ENCODE data around the gene SIM2.

Gene SIM2

GRCh38 chr21:36769051-36769839 is 70.3 kb downstream of the SIM2 start:
- DNase-seq: peak; percentile 39

- no peak for DNase-seq
Measured at GRCh38 chr21:36773117-36773516, 74.2 kb downstream of the SIM2 start.

GRCh38 chr21:36773995-36774394 is 75.1 kb downstream of the SIM2 start:
- DNase-seq: no peak

GRCh38 chr21:36776981-36777617 is 78.2 kb downstream of the SIM2 start:
- no peak for DNase-seq

- no peak for DNase-seq
Measured at GRCh38 chr21:36780861-36781260, 81.9 kb downstream of the SIM2 start.

- no peak for DNase-seq
Measured at GRCh38 chr21:36783612-36784374, 84.9 kb downstream of the SIM2 start.

GRCh38 chr21:36784947-36785346 is 86.0 kb downstream of the SIM2 start:
- no peak for DNase-seq

GRCh38 chr21:36785615-36786014 is 86.7 kb downstream of the SIM2 start:
- no peak for DNase-seq

GRCh38 chr21:36786186-36786585 is 87.3 kb downstream of the SIM2 start:
- DNase-seq: no peak

GRCh38 chr21:36788120-36788638 is 89.3 kb downstream of the SIM2 start:
- no peak for DNase-seq

GRCh38 chr21:36790616-36791015 is 91.7 kb downstream of the SIM2 start:
- peak; percentile 74 for DNase-seq

- peak; percentile 48 for DNase-seq
Measured at GRCh38 chr21:36791180-36791579, 92.3 kb downstream of the SIM2 start.

- peak; percentile 69 for DNase-seq
Measured at GRCh38 chr21:36791695-36792470, 93.0 kb downstream of the SIM2 start.

GRCh38 chr21:36792505-36792967 is 93.6 kb downstream of the SIM2 start:
- no peak for DNase-seq

- DNase-seq: no peak
Measured at GRCh38 chr21:36796070-36796469, 97.2 kb downstream of the SIM2 start.

- no peak for DNase-seq
Measured at GRCh38 chr21:36798491-36798890, 99.6 kb downstream of the SIM2 start.

All from eye (tissue), 1 donor.